ENCODE measurements around the gene CLIC1. TPM values are rescaled to one million over a fixed set of nuclear protein-coding genes. Genes with fewer than 3 reads are reported as not detected.

CLIC1 gene
- total and polyA plus RNA-seq, 5 donors from 2014 or later: 192 to 771 (median 521) TPM

DNA sequence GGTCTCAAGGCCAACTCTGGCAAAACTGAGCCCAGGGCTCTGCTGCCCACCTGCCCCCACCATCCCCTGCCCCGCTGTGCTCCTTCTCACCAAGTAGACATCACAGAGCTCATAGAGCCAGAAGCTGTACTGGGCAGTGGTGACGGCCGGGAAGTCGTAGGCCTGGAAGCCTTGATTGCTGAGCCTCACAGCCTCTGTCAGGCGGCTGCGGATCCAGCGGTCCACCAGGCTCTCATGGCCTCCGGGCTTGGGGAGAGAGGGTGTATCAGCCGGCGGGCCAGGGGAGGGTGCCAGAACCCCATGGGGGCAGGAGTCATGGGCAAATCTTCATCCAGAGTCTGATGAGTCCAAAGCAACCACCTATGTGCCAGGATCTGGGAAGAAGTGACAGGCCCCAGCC is 43.6 kb upstream of the CLIC1 start:
- DNase-seq: no peak
- H3K36me3 ChIP-seq (ENCODE audit: control insufficient read depth, insufficient read depth, low read length): peaks cover 20% of the 10 kb centered on the region
- Mint-ChIP-seq H3K4me3 (no peak overlapping the region), H3K4me1 (peaks cover 0 to 26% (median 7%) of the 10 kb centered on the region in 4 donors), H3K36me3 (peaks cover 18% of the 10 kb centered on the region), H3K9me3 (no peaks in the 10 kb centered on the region), H3K27me3 (peaks cover 4% of the 10 kb centered on the region), H3K27ac (no peak overlapping the region)
- H3K4me3 ChIP-seq (ENCODE audit: low read depth, low read length): no peak overlapping the region
- ATAC-seq (ENCODE audit: low read depth in 2 of 2): no peak
- H3K27ac ChIP-seq (ENCODE audit: insufficient read depth, low read length, poor library complexity, severe bottlenecking): no peak overlapping the region
- H3K9me3 ChIP-seq (ENCODE audit: control insufficient read depth in 2 of 2, low read length in 2 of 2): no peaks in the 10 kb centered on the region
- H3K4me1 ChIP-seq (ENCODE audit: control insufficient read depth, insufficient read depth, low read length, poor library complexity, severe bottlenecking): peaks cover 24% of the 10 kb centered on the region
- no peaks in the 10 kb centered on the region for H3K27me3 ChIP-seq (ENCODE audit: control insufficient read depth, insufficient read depth, low read length)

DNA sequence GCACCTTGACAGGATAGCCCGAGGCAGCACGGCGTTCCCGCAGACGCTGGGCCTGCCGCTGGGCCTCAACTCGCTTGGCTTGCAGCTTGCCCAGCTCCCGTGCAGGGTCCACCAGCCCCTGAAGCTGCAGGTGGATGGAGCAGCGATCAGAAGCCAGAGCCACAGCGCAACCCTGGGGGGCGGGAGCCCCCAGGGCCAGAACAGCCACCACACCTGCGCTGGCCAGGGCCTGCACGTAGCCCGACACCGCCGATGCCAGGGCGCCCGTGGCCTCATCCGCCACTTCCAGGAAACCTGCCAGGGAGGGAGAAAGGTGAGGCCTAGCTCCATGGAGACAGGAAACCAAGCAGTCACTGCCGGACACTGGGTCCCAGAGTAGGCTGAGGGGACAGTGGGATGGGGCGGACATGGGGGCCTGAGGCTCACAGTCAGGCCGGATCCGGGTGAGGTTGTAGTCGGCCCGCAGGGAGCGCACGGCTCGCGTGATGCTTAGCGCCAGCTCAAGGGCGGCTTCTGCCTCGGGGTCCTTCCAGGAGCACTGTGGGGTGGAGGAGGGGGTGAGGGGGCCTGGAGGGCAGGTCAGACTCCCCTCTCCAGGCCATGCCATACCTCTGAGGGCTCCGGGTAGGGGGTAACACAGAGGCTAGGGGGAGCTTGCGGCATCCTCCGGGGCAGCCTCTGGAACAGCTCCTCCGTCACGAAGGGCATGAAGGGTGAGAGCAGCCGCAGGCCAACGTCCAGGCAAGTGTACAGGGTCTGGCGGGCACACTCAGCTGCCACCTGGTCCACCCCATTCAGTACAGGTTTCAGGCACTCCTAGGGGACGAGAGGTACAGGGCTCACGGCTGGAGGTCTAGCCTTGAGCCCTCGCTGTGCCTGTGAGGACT is 42.9 kb upstream of the CLIC1 start:
- peak overlapping the region in 1 of 3 donors; percentile 83 for H3K27ac Mint-ChIP-seq
- Histone ChIP-seq H3K27me3 (ENCODE audit: control insufficient read depth, insufficient read depth, low read length) (no peaks in the 10 kb centered on the region), H3K36me3 (ENCODE audit: control insufficient read depth, insufficient read depth, low read length) (peaks cover 14% of the 10 kb centered on the region), H3K4me1 (ENCODE audit: control insufficient read depth, insufficient read depth, low read length, poor library complexity, severe bottlenecking) (peaks cover 24% of the 10 kb centered on the region), H3K27ac (ENCODE audit: insufficient read depth, low read length, poor library complexity, severe bottlenecking) (no peak overlapping the region), H3K9me3 (ENCODE audit: control insufficient read depth in 2 of 2, low read length in 2 of 2) (no peaks in the 10 kb centered on the region), H3K4me3 (ENCODE audit: low read depth, low read length) (no peak overlapping the region)
- no peaks in the 10 kb centered on the region for H3K9me3 Mint-ChIP-seq
- peaks cover 4% of the 10 kb centered on the region for H3K27me3 Mint-ChIP-seq
- peaks cover 0 to 28% (median 7%) of the 10 kb centered on the region in 4 donors for H3K4me1 Mint-ChIP-seq
- no peak for ATAC-seq (ENCODE audit: low read depth in 2 of 2)
- peaks cover 12% of the 10 kb centered on the region for H3K36me3 Mint-ChIP-seq
- DNase-seq: no peak
- peak overlapping the region in 1 of 4 donors; percentile 51 for H3K4me3 Mint-ChIP-seq

DNA sequence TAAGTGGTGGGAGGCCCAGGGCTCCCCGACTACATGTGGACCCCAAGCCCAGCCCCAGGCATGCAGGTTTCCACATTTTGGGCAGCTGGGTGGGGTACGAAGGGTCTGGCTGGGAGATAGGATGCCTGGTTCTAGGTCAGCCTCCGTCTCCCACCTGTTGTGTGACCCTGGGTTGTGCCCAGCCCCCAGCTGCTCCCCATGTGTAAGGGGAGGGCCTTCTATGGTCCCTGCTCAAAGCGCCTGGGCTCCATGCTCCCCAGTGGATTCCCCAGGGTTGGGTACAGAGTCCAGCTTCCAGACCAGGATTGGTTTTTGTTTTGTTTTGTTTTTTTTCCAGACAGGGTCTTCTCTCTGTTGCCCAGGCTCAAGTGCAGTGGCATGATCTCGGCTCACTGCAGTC is 41.9 kb upstream of the CLIC1 start:
- Histone ChIP-seq H3K27me3 (ENCODE audit: control insufficient read depth, insufficient read depth, low read length) (no peaks in the 10 kb centered on the region), H3K9me3 (ENCODE audit: control insufficient read depth in 2 of 2, low read length in 2 of 2) (no peaks in the 10 kb centered on the region), H3K4me3 (ENCODE audit: low read depth, low read length) (no peak overlapping the region), H3K36me3 (ENCODE audit: control insufficient read depth, insufficient read depth, low read length) (peaks cover 12% of the 10 kb centered on the region), H3K4me1 (ENCODE audit: control insufficient read depth, insufficient read depth, low read length, poor library complexity, severe bottlenecking) (peaks cover 28% of the 10 kb centered on the region), H3K27ac (ENCODE audit: insufficient read depth, low read length, poor library complexity, severe bottlenecking) (no peak overlapping the region)
- H3K27me3 Mint-ChIP-seq: peaks cover 4% of the 10 kb centered on the region
- no peaks in the 10 kb centered on the region for H3K9me3 Mint-ChIP-seq
- no peak overlapping the region for H3K27ac Mint-ChIP-seq
- H3K4me3 Mint-ChIP-seq: no peak overlapping the region
- no peak for DNase-seq
- no peak for ATAC-seq (ENCODE audit: low read depth in 2 of 2)
- H3K36me3 Mint-ChIP-seq: peaks cover 8% of the 10 kb centered on the region
- H3K4me1 Mint-ChIP-seq: peaks cover 0 to 33% (median 7%) of the 10 kb centered on the region in 4 donors

DNA sequence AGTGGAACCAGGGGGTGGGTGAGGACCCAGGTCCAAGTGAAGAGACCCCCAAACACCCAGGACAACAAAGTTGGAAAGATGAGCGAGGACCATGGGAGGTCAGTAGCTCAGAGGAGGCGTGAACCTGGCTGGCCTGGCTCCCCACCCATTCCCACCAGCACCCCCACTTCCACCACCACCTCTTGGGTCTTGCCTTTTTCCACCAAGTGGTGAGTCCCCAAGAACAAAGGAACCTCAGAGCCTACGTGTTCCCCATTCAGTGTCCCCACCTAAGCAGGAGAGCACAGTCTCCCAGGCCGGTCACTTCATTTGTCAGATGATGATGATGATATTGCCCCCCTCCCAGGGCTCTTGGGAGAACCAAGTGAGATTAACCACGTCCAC is 41.3 kb upstream of the CLIC1 start:
- Mint-ChIP-seq H3K27ac (peak overlapping the region; percentile 52 to 81 (median 74)), H3K27me3 (peaks cover 4% of the 10 kb centered on the region), H3K4me3 (no peak overlapping the region), H3K4me1 (peaks cover 0 to 38% (median 7%) of the 10 kb centered on the region in 4 donors), H3K9me3 (no peaks in the 10 kb centered on the region), H3K36me3 (peaks cover 3% of the 10 kb centered on the region)
- Histone ChIP-seq H3K4me1 (ENCODE audit: control insufficient read depth, insufficient read depth, low read length, poor library complexity, severe bottlenecking) (peaks cover 33% of the 10 kb centered on the region), H3K36me3 (ENCODE audit: control insufficient read depth, insufficient read depth, low read length) (peaks cover 10% of the 10 kb centered on the region), H3K27ac (ENCODE audit: insufficient read depth, low read length, poor library complexity, severe bottlenecking) (peak overlapping the region; percentile 63), H3K27me3 (ENCODE audit: control insufficient read depth, insufficient read depth, low read length) (no peaks in the 10 kb centered on the region), H3K9me3 (ENCODE audit: control insufficient read depth in 2 of 2, low read length in 2 of 2) (no peaks in the 10 kb centered on the region), H3K4me3 (ENCODE audit: low read depth, low read length) (no peak overlapping the region)
- DNase-seq (no peak), ATAC-seq (ENCODE audit: low read depth in 2 of 2) (no peak)

DNA sequence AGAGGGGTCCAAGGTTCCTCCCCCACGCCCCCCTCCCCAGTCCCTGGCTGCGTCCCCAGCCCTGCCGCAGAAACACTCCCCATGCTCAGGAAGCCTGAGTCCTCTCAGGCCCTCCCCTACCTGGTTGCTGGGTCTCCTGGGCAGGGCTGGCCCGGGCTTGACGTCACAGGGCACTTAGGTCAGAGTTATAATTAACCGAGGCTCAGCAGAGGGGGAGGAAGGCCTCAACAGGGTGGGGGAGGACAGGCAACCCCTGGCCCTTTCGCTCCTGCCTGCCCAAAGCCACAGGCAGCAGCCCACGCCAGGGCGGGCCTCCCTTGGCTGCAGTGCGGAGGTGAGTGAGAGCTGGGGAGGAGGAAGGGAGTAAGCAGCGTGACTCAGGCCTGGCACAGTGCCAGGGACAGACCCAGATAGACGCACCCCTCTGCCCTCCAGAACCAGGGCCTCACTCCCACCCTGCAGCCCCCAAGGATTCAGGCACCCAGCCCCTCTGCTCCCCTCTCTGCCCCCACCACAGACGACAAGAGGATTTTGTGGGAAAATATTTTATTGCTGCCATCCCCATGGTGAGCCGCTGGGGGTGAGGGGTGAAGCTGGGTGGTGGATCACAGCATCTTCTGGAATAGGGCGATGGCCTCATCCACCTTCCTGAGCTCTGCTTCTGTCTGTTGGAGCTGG is 40.8 kb upstream of the CLIC1 start, which contains the start of gene VWA7:
Gene VWA7 (minus strand): TSS at position 340 of the 678 bp plus-strand sequence. CDS start 549 bp downstream, outside the sequence.
- peak within 1 kb of the TSS; percentile 52 to 81 (median 74) for H3K27ac Mint-ChIP-seq
- H3K4me1 ChIP-seq (ENCODE audit: control insufficient read depth, insufficient read depth, low read length, poor library complexity, severe bottlenecking): peaks cover 38% of the 10 kb centered on the region

DNA sequence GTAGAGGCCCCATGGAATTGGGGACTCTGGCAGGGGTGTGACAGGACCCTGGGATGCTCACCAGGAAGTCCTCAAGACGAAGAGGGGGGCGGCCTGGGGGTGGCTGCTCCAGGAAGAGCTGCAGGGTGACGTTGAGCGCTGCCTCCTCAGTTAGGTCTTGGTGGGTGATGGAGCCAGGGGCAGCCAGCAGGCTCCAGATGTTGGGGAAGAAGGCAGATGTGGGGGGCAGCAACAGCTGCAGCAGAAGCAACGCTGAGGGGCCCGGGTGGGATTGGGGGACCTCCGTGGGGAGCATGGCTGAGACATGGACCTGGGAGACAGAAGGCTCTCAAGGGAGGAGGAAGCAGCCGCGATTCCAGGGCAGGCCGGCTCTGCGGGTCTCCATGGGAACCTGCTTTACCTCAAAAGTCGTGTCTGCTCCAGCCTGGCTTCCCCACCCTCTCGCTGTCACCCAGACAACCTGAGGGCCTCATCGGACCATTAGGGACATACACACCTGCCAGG is 40.2 kb upstream of the CLIC1 start:
- no peak overlapping the region for H3K4me3 ChIP-seq (ENCODE audit: low read depth, low read length)
- no peak for ATAC-seq (ENCODE audit: low read depth in 2 of 2)
- peak overlapping the region in 2 of 3 donors; percentile 74 to 78 for H3K27ac Mint-ChIP-seq

More for the DNA sequence above, 40.8 kb upstream of the CLIC1 start, which contains the start of gene VWA7:
- no peaks in the 10 kb centered on the region for H3K9me3 ChIP-seq (ENCODE audit: control insufficient read depth in 2 of 2, low read length in 2 of 2)
- H3K9me3 Mint-ChIP-seq: no peaks in the 10 kb centered on the region
- H3K27ac ChIP-seq (ENCODE audit: insufficient read depth, low read length, poor library complexity, severe bottlenecking): peak within 1 kb of the TSS; percentile 63
- H3K4me3 ChIP-seq (ENCODE audit: low read depth, low read length): no peak within 1 kb of the TSS
- DNase-seq (peak; percentile 48 to 81 (median 51)), ATAC-seq (ENCODE audit: low read depth in 2 of 2) (peak; percentile 68 to 71)
- peaks cover 4% of the 10 kb centered on the region for H3K27me3 Mint-ChIP-seq
- H3K4me1 Mint-ChIP-seq: peaks cover 0 to 43% (median 9%) of the 10 kb centered on the region in 4 donors
- peaks cover 10% of the 10 kb centered on the region for H3K36me3 ChIP-seq (ENCODE audit: control insufficient read depth, insufficient read depth, low read length)
- H3K36me3 Mint-ChIP-seq: peaks cover 3% of the 10 kb centered on the region
- peak within 1 kb of the TSS in 3 of 4 donors; percentile 23 to 86 (median 74) for H3K4me3 Mint-ChIP-seq
- H3K27me3 ChIP-seq (ENCODE audit: control insufficient read depth, insufficient read depth, low read length): no peaks in the 10 kb centered on the region

DNA sequence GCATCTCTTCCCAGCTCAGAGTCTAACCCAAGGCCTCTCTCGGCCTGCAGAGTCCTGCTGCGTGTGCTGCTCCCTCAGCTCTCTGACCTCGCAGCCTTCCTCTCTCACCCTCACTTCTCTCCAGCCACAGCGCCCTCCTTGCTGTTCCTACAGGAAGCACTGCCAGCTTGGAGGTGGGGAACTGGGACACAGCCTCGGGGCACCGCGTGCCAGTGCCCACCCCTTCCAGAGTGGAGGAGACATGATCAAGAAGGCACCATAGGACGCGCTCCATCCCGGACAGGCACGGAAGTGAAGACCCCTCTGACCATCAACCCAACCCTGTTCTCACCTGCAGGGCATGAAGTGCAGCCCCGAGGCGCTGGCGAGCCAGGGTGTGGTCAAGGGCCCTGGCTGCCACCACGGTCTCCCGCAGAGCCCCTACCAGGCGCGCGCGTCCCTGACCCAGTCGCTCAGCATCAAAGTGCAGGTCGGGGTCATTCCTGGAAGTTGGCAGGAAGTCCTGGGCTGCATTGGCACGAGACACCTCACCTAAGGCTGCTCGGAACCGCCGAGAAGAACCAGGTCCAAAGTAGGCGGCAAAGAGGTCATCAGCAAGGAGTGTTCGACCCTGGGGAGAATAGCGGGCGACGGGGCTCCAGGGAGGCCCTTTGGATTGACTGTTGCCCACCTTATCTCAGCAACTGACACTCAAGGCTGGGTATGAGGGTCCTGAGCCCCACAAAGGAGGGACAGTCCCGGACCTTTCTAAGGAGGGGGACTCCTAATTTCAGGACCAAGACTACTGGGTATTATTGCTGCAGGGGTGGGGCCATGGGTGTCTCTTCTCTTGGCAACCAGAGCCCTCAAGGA is 39.5 kb upstream of the CLIC1 start:
- peaks cover under 1% of the 10 kb centered on the region for H3K36me3 Mint-ChIP-seq
- peak overlapping the region in 3 of 4 donors; percentile 23 to 86 (median 74) for H3K4me3 Mint-ChIP-seq
- H3K27ac Mint-ChIP-seq: peak overlapping the region; percentile 74 to 90 (median 86)
- Histone ChIP-seq H3K4me3 (ENCODE audit: low read depth, low read length) (no peak overlapping the region), H3K4me1 (ENCODE audit: control insufficient read depth, insufficient read depth, low read length, poor library complexity, severe bottlenecking) (peaks cover 51% of the 10 kb centered on the region), H3K27me3 (ENCODE audit: control insufficient read depth, insufficient read depth, low read length) (no peaks in the 10 kb centered on the region), H3K27ac (ENCODE audit: insufficient read depth, low read length, poor library complexity, severe bottlenecking) (no peak overlapping the region), H3K36me3 (ENCODE audit: control insufficient read depth, insufficient read depth, low read length) (peaks cover 10% of the 10 kb centered on the region), H3K9me3 (ENCODE audit: control insufficient read depth in 2 of 2, low read length in 2 of 2) (no peaks in the 10 kb centered on the region)
- H3K9me3 Mint-ChIP-seq: no peaks in the 10 kb centered on the region
- ATAC-seq (ENCODE audit: low read depth in 2 of 2) (no peak), DNase-seq (no peak)
- H3K4me1 Mint-ChIP-seq: peaks cover 0 to 53% (median 18%) of the 10 kb centered on the region in 4 donors
- peaks cover 4% of the 10 kb centered on the region for H3K27me3 Mint-ChIP-seq

More for the DNA sequence above, 40.2 kb upstream of the CLIC1 start:
- Mint-ChIP-seq H3K4me1 (peaks cover 0 to 46% (median 12%) of the 10 kb centered on the region in 4 donors), H3K36me3 (peaks cover 3% of the 10 kb centered on the region), H3K9me3 (no peaks in the 10 kb centered on the region), H3K4me3 (peak overlapping the region in 3 of 4 donors; percentile 23 to 86 (median 74)), H3K27me3 (peaks cover 4% of the 10 kb centered on the region)
- Histone ChIP-seq H3K9me3 (ENCODE audit: control insufficient read depth in 2 of 2, low read length in 2 of 2) (no peaks in the 10 kb centered on the region), H3K36me3 (ENCODE audit: control insufficient read depth, insufficient read depth, low read length) (peaks cover 10% of the 10 kb centered on the region), H3K27ac (ENCODE audit: insufficient read depth, low read length, poor library complexity, severe bottlenecking) (peak overlapping the region; percentile 63), H3K4me1 (ENCODE audit: control insufficient read depth, insufficient read depth, low read length, poor library complexity, severe bottlenecking) (peaks cover 44% of the 10 kb centered on the region), H3K27me3 (ENCODE audit: control insufficient read depth, insufficient read depth, low read length) (no peaks in the 10 kb centered on the region)
- DNase-seq: no peak
